NB4 (cell line): ENCODE measurements around the gene RAPGEF4.

Experiments used
- CTCF ChIP-seq: IDR thresholded peaks from one replicate; pipeline ENCODE4 v1.5.1; 2012; ENCODE audit warnings: low read depth, low read length
- POLR2A ChIP-seq: IDR thresholded peaks from 2 replicates; pipeline ENCODE4 v1.6.1; 2011; ENCODE audit warnings: mild to moderate bottlenecking; ENCODE audit not compliant: insufficient read length; ENCODE audit errors: extremely low read depth

GRCh38 chr2:173053043-173053699, 317.5 kb downstream of the RAPGEF4 start:
- TF ChIP-seq CTCF (no peak), POLR2A (no peak)
